ENCODE results near the gene CFAP54. TPM values are rescaled to one million over a fixed set of nuclear protein-coding genes. Genes with fewer than 3 reads are reported as not detected.

CFAP54 gene
- total RNA-seq, 4 donors from 2014 or later, result 1.3 to 14.2 (median 6.2) TPM

- H3K9me3 ChIP-seq, result no peaks in the 10 kb centered on the region
- no peaks in the 10 kb centered on the region for H3K4me1 ChIP-seq
- H3K36me3 ChIP-seq, result no peaks in the 10 kb centered on the region
- intact Hi-C loops (cut with DNase I; ENCODE audit: low total_unique reads), result no loop called here
- DNase-seq, result no peak
- H3K27ac ChIP-seq, result no peak overlapping the region
- TF ChIP-seq, protein P1, sequence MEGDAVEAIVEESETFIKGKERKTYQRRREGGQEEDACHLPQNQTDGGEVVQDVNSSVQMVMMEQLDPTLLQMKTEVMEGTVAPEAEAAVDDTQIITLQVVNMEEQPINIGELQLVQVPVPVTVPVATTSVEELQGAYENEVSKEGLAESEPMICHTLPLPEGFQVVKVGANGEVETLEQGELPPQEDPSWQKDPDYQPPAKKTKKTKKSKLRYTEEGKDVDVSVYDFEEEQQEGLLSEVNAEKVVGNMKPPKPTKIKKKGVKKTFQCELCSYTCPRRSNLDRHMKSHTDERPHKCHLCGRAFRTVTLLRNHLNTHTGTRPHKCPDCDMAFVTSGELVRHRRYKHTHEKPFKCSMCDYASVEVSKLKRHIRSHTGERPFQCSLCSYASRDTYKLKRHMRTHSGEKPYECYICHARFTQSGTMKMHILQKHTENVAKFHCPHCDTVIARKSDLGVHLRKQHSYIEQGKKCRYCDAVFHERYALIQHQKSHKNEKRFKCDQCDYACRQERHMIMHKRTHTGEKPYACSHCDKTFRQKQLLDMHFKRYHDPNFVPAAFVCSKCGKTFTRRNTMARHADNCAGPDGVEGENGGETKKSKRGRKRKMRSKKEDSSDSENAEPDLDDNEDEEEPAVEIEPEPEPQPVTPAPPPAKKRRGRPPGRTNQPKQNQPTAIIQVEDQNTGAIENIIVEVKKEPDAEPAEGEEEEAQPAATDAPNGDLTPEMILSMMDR (IDR thresholded peaks at IDR 0.05), result no peak
- TF ChIP-seq POLR2A (IDR thresholded peaks at IDR 0.05), result no peak
- no peak overlapping the region for H3K4me3 ChIP-seq
- no peaks in the 10 kb centered on the region for H3K27me3 ChIP-seq
Observed at GRCh38 chr12:96883571-96883970, 394.2 kb downstream of the CFAP54 start.

GRCh38 chr12:96886998-96887677, 397.8 kb downstream of the CFAP54 start:
- H3K27ac ChIP-seq, result peak overlapping the region in 1 of 2 donors; percentile 49
- H3K27me3 ChIP-seq, result no peaks in the 10 kb centered on the region
- no peak for TF ChIP-seq POLR2A (IDR thresholded peaks at IDR 0.05)
- TF ChIP-seq, protein P1 (IDR thresholded peaks at IDR 0.05), result no peak
- H3K4me3 ChIP-seq, result no peak overlapping the region
- no peaks in the 10 kb centered on the region for H3K9me3 ChIP-seq
- H3K36me3 ChIP-seq, result no peaks in the 10 kb centered on the region
- intact Hi-C loops (cut with DNase I; ENCODE audit: low total_unique reads), result no loop called here
- H3K4me1 ChIP-seq, result no peaks in the 10 kb centered on the region
- DNase-seq, result peak; percentile 50 to 55

- intact Hi-C loops (cut with DNase I; ENCODE audit: low total_unique reads), result no loop called here
- H3K9me3 ChIP-seq, result no peaks in the 10 kb centered on the region
- DNase-seq, result no peak
- H3K36me3 ChIP-seq, result no peaks in the 10 kb centered on the region
- H3K27me3 ChIP-seq, result no peaks in the 10 kb centered on the region
- no peak for TF ChIP-seq POLR2A (IDR thresholded peaks at IDR 0.05)
- no peak overlapping the region for H3K27ac ChIP-seq
- no peak overlapping the region for H3K4me3 ChIP-seq
- no peaks in the 10 kb centered on the region for H3K4me1 ChIP-seq
Observed at GRCh38 chr12:96889273-96889933, 400.0 kb downstream of the CFAP54 start.

DNA sequence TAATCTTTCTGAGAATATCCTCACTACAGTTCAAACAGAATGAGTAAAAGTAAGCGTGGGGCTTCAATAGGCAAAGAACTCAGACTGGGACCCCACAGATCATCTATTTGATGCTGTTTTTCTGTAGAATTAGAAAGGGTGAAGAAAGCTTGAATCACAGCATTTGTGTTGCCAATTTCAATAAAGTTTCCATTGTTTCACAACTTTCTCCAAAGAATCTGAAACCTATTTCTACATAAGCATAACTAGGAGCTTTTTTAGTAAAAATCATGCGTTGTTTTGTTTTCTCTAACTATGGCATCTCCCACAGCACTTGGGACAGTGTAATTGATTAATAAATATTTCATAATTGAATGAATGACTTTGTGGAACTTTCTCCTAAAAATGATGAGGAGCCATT, 401.0 kb downstream of the CFAP54 start:
- no peaks in the 10 kb centered on the region for H3K27me3 ChIP-seq
- H3K36me3 ChIP-seq, result no peaks in the 10 kb centered on the region
- intact Hi-C loops (cut with DNase I; ENCODE audit: low total_unique reads), result no loop called here
- H3K4me3 ChIP-seq, result no peak overlapping the region
- no peaks in the 10 kb centered on the region for H3K9me3 ChIP-seq
- no peak overlapping the region for H3K27ac ChIP-seq
- DNase-seq, result no peak
- TF ChIP-seq POLR2A (IDR thresholded peaks at IDR 0.05), result no peak
- TF ChIP-seq, protein P1 (IDR thresholded peaks at IDR 0.05), result no peak
- H3K4me1 ChIP-seq, result no peaks in the 10 kb centered on the region

GRCh38 chr12:96892104-96892503, 402.7 kb downstream of the CFAP54 start:
- DNase-seq, result peak; percentile 27 to 62
- H3K4me3 ChIP-seq, result no peak overlapping the region
- H3K9me3 ChIP-seq, result no peaks in the 10 kb centered on the region
- intact Hi-C loops (cut with DNase I; ENCODE audit: low total_unique reads), result no loop called here
- no peak for TF ChIP-seq POLR2A (IDR thresholded peaks at IDR 0.05)
- TF ChIP-seq, protein P1 (IDR thresholded peaks at IDR 0.05), result no peak
- H3K4me1 ChIP-seq, result no peaks in the 10 kb centered on the region
- no peaks in the 10 kb centered on the region for H3K27me3 ChIP-seq
- no peaks in the 10 kb centered on the region for H3K36me3 ChIP-seq
- H3K27ac ChIP-seq, result peak overlapping the region; percentile 1 to 75

Measured in uterus (tissue), 4 donors.